Stimulated activated CD4-positive, alpha-beta T cell treated with anti-CD3 and anti-CD28 coated beads, TNF-alpha, amount 100 ng/mL, for 24 hours (primary cell): ENCODE measurements around the gene BAIAP2.
"Not testable (repeated sequence)": the region's sequence is repeated elsewhere in the genome, so short reads cannot be mapped to it uniquely, and the experiment has no call there.

Source experiments
- DNase-seq, 3 experiments: peaks; one replicate each; pipeline ENCODE4 v3.0.0-alpha.2; 2020; ENCODE audit warnings: low read depth in 3 of 3

The BAIAP2 gene

GRCh38 chr17:81069135-81069645 is 34.2 kb downstream of the BAIAP2 start:
- DNase-seq = no peak

DNA sequence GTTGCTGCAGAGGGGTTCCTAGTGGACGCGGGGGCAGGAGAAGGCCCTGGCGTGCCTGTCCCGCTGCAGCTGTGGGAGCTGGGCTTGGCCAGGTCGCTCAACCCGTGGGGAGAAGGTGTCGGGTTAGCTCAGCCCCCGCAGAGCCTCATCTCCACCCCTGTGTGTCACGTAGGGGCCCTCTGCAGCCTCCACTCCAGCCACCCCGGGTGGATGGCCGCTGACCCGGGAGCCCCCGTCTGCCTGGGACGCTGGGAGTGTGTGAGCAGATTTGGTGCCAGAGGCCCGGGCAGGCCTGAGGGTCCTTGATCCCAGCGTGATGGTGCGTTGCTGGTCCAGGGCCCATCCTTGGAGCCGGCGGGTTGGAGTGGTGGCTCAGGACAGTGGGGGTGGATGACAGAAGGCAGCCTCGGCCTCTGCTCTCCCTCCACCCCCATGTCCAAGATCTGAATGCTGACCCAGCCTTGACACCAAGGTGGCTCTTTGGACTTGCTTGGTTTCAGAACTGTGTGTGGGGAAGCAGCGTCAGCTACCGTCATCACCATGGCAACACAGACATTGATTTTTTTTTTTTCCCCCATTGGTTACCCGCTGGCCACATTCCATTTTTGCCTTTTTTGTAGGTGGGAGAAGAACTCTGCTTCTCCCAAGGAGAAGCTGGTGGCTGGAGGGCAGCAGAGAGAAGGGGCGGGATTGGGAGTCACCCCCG is 35.7 kb downstream of the BAIAP2 start:
- no peak for DNase-seq

- no peak for DNase-seq
These were observed 37.1 kb downstream of the BAIAP2 start for GRCh38 chr17:81071761-81072741.

DNA sequence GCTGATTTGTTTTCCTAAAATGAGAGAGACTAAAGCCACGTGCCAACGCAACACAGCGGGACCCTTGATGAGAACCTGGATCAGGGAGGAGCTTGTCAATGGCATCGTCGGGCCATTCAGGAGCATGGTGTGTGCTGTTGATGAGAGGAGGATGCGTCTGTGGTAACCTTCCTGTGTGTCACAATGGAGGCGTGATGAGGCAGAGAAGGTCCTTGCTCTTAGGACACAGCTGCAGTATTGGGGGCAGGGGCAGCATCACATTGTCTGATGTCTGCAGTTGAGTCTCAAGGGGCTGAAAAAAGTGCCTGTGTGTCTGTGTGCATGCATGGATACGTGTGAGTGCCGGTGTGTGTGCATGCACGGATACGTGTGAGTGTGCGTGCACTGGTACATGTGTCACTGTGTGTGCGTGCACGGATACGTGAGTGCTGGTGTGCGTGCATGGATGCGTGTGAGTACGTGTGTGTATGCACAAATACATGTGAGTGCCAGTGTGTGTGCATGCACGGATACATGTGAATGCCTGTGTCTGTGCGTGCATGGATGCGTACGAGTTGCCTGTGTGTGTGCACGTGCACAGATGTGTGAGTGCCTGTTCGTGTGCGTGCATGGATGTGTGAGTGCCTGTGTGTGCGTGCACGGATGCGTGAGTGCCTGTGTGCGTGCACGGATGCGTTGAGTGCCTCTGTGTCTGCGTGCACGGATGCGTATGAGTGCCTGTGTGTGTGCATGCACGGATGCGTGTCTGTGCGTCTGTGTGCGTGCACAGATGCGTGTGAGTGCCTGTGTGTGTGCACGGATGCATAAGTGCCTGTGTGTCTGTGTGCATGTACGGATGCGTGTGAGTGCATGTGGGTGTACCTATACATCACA is 39.3 kb downstream of the BAIAP2 start:
- no peak for DNase-seq

DNA sequence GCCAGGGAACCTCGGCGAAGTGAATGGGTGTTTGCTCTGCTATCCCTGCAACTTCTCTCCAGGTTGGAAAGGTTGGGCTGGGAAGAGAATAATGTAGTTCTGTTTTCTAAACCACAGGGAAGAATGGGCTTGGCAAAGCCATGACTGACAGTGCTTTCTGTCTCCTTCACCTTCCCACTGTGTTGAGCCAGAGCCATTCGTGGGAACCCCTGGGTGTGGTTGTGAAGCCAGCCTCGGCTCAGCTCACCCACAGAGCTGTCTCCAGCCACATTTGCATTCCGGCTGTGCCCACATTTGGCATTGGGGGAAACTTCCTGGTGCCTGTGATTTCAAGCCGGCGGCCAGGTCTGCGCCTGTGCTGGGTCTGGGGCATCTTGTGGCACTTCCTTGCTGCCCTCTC is 39.9 kb downstream of the BAIAP2 start:
- no peak for DNase-seq

DNA sequence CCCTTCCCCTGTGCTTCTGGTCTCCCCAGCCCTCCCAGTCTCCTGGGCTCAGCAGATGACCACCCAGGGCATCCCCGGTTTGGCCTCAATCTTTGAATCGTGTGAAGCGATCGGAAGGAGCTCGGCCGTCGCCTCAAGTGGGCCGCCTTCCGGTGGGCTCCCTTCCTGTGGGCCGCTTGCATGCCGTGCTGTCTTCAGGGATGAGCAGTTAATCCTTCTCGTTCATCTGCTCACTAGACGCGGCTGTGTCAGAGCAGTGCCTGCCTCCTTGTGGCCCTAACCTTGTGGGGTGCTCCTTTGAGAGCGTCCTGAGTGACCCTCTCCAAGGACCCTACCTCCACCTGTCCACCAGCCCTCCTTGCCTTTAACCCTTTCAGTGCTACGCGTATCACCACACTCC is 40.4 kb downstream of the BAIAP2 start:
- DNase-seq = no peak

- DNase-seq = no peak
These were observed 41.3 kb downstream of the BAIAP2 start for GRCh38 chr17:81076141-81076679.

DNA sequence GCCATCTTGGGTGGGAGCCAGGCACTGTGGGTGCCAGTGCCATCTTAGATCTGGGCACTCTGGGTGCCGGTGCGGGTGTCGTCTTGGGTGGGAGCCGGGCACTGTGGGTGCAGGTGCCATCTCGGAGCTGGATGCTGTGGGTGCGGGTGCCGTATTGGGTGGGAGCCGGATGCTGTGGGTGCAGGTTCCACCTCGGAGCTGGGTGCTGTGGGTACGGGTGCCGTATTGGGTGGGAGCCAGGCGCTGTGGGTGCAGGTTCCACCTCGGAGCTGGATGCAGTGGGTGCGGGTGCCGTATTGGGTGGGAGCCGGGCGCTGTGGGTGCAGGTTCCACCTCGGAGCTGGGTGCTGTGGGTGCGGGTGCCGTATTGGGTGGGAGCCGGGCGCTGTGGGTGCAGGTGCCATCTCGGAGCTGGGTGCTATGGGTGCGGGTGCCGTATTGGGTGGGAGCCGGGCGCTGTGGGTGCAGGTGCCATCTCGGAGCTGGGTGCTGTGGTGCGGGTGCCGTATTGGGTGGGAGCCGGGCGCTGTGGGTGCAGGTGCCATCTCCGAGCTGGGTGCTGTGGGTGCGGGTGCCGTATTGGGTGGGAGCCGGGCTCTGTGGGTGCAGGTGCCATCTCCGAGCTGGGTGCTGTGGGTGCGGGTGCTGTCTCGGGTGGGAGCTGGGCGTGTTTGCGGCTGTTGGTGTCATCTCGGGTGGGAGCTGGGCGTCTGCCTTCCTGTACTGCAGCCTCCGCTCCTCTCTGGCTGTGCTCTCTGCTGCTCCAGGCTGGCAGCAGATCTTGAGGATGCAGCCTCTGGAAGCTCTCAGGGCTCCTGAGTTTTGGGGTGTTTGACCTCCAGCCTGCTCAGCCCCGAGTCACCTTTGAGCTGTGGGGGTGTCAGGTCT is 43.3 kb downstream of the BAIAP2 start:
- DNase-seq = not testable (repeated sequence)

GRCh38 chr17:81080019-81080418 is 45.1 kb downstream of the BAIAP2 start:
- no peak for DNase-seq

DNA sequence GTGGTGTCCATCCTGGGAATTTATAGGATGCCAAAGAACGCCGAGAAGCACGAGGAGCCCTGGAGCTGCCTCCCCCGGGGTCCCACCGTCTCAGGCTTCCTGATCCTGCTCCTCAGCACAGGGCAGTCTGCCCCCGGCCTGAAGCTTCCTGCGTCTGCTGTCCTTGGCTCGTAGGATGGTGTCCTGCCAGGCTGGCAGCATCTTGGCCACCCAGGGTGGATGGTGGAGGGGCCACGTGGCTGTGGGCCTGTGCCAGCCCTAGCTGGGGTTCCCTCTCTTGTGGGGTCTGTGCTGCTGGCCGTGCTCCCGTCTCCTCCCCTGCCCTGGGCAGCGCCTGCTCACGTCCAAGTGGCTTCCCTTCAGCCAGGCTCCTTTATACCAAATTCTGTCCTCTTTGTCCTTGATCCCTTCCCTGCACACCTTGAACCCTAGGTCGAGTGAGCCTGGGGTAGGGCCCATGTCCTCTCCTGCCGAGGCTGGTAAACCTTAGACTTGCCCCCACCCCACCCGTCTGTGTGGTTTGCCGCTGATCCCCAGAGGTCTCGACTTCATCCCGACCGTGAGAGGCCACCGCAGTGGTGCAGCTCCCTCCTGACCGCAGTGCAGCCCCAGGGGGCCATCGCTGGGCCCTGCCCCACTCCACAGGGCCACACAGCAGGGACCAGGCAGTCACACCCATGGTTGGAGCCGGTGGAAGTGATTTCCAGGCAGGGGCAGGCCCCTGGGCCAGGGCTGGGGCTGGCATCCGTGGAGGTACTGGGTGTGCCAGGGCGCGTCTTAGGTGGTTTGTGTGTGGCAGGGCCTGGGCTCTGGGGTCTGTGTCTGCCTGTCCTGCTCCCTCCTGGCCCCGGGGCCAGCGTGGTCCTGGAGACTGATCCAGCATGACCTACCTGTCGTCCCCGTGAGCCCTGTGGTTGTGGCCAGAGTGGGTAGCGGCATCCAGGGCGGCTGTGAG is 46.5 kb downstream of the BAIAP2 start:
- DNase-seq = no peak

- no peak for DNase-seq
These were observed 47.5 kb downstream of the BAIAP2 start for GRCh38 chr17:81082177-81083073.

DNA sequence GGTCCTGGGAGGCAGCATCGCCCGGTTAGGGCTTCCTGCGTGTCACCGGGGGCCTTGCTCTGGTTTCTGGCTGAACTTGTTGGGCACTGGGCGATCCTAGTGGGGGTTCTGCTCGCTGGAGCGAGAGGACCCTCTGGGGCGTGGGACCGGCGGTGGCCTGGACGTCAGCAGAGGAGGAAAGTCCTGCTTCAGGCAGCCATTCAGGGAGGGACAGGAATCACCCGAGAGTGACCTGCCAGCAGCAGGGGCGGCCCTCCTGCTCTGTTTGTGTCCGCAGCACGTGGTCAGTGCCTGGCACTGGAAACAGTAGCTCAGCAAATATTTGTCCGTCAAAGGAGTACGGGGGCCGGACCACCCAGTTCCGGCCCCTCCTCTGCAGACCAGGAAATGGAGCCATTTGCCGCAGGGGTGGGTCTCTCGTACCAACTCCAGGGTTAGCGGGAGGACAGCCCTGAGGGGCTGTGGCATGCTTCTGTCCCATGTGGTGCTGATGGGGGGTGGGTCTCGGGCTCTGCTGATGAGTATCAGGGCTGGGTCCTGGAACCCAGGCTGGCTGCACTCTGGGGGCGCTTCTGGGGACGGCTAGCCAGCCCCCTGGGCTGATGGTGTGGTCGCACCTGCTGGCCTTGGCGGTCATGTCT is 48.3 kb downstream of the BAIAP2 start:
- DNase-seq = no peak

GRCh38 chr17:81084680-81085419 is 49.9 kb downstream of the BAIAP2 start:
- no peak for DNase-seq

DNA sequence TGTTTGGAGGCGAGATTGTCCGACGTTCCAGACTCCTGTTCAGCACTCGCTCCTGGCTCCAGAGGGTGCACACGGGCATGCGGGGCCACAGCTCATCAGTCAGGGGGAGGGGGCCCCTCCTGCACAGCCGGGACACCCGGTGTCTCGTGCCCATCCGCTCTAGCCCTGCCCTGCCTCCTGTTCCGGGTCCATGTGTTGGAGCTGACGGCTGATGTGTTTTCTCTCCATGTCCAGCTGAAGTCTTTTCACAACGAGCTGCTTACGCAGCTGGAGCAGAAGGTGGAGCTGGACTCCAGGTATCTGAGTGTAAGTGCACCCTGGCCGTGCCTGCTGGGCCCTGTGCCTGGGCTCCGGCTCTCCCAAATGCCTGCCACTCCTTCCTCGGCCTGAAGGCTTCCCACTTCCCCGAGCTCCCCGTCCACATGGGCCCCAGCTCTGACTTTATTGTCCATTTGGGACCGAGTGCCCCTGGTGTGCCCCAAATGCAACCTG is 50.5 kb downstream of the BAIAP2 start:
- no peak for DNase-seq

GRCh38 chr17:81086789-81087551 is 52.0 kb downstream of the BAIAP2 start:
- DNase-seq = no peak
